ENCODE data around the gene MCM3.

MCM3 gene

DNA sequence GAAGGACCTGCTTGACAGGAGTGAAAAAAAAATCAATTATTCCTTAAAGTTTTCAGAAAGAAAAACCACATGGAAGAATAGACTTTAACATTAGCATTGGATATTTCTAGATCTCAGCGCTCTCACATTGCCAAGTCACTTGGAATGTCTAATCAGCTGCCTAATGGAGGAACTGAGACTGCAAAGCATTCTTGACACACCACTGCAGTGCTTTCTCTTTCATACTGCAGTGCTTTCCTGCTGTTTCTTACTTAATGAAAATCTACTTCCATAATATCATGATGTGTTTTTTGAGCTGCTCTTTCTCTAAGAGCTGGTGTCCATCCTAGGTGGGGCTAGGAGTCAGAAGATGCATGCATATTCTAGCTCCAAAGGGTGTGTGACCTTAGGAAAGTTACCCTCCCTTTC, 20.4 kb upstream of the MCM3 start:
- peaks cover 59% of the 10 kb centered on the region for H3K4me1 ChIP-seq (ENCODE audit: insufficient read depth, low read length, severe bottlenecking)

DNA sequence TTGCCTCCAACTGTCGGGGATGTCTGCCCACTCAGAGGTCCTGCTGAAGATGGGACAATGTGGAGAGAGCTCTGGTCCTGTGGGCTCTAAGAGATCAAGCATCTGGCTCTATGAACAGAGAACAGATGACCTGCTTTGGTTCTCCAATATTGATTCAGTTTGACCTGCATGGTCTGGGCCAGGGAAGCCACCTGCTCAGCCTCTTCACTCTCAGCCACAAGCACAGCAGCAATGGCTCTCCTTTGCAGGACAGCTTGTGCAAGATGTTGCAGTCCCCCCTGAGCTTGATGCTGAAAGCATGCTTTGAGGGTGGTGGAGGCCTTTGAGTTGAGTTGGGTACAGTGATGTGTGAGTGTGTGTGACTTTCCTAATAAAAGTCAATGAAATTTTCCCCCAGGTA, 18.6 kb upstream of the MCM3 start:
- H3K36me3 ChIP-seq (ENCODE audit: insufficient read depth, low read length): no peaks in the 10 kb centered on the region
- H3K9me3 ChIP-seq (ENCODE audit: low read length): no peaks in the 10 kb centered on the region
- no peak for TF ChIP-seq EZH2 (IDR thresholded peaks at IDR 0.05; ENCODE audit: borderline replicate concordance, low read length)
- no peak for TF ChIP-seq CTCF (IDR thresholded peaks at IDR 0.05; ENCODE audit: low read length)
- no peaks in the 10 kb centered on the region for H4K20me1 ChIP-seq (ENCODE audit: insufficient read depth, low read length)
- H3K79me2 ChIP-seq (ENCODE audit: insufficient read depth, low read length): no peaks in the 10 kb centered on the region
- no peaks in the 10 kb centered on the region for H3K9me2 ChIP-seq (ENCODE audit: low read depth, low read length)
- no peak overlapping the region for H3K4me3 ChIP-seq (ENCODE audit: low read depth, low read length, poor library complexity, severe bottlenecking)
- no peak overlapping the region for H3K4me2 ChIP-seq (ENCODE audit: low read length)
- no peak overlapping the region for H3K9ac ChIP-seq (ENCODE audit: low read length)
- H2AFZ ChIP-seq (ENCODE audit: low read length): no peak overlapping the region
- H3K27me3 ChIP-seq (ENCODE audit: insufficient read depth, low read length): no peaks in the 10 kb centered on the region
- peak overlapping the region; percentile 58 for H3K27ac ChIP-seq (ENCODE audit: low read depth, low read length, poor library complexity, severe bottlenecking)
- H3K4me1 ChIP-seq (ENCODE audit: insufficient read depth, low read length, severe bottlenecking): peaks cover 55% of the 10 kb centered on the region
- no peaks in the 10 kb centered on the region for H3F3A ChIP-seq (ENCODE audit: insufficient read depth, low read length)

More for the DNA sequence above, 20.4 kb upstream of the MCM3 start:
- peak overlapping the region; percentile 15 for H3K4me3 ChIP-seq (ENCODE audit: low read depth, low read length, poor library complexity, severe bottlenecking)
- peak overlapping the region; percentile 59; the same call in 1 of the 2 replicates for H2AFZ ChIP-seq (ENCODE audit: low read length)
- no peaks in the 10 kb centered on the region for H3K79me2 ChIP-seq (ENCODE audit: insufficient read depth, low read length)
- H3K9me3 ChIP-seq (ENCODE audit: low read length): no peaks in the 10 kb centered on the region
- no peaks in the 10 kb centered on the region for H3K36me3 ChIP-seq (ENCODE audit: insufficient read depth, low read length)
- H3K4me2 ChIP-seq (ENCODE audit: low read length): peak overlapping the region; percentile 58
- H4K20me1 ChIP-seq (ENCODE audit: insufficient read depth, low read length): no peaks in the 10 kb centered on the region
- H3K27me3 ChIP-seq (ENCODE audit: insufficient read depth, low read length): no peaks in the 10 kb centered on the region
- TF ChIP-seq EZH2 (IDR thresholded peaks at IDR 0.05; ENCODE audit: borderline replicate concordance, low read length): no peak
- no peak for TF ChIP-seq CTCF (IDR thresholded peaks at IDR 0.05; ENCODE audit: low read length)
- H3K9me2 ChIP-seq (ENCODE audit: low read depth, low read length): no peaks in the 10 kb centered on the region
- peak overlapping the region; percentile 10; the same call in 1 of the 2 replicates for H3K9ac ChIP-seq (ENCODE audit: low read length)
- H3K27ac ChIP-seq (ENCODE audit: low read depth, low read length, poor library complexity, severe bottlenecking): peak overlapping the region; percentile 94
- no peaks in the 10 kb centered on the region for H3F3A ChIP-seq (ENCODE audit: insufficient read depth, low read length)

DNA sequence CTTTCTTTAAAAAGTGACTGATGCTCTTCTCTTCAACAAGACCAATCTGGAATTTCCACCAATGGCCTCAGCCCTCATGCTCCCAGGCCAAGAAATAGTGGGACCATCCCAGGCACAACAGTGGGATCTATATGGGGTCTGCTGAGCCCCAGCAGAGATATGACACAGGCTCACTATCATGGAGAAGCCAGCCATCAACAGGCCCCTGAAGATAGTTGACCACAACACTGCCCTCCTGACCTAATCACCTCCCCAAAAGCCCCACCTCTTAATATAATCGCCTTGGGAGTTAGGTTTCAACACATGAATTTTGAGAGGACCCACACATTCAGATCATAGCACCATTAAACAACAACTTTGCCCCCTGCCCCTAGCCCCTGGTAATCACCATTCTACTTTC, 16.8 kb upstream of the MCM3 start:
- H3K4me2 ChIP-seq (ENCODE audit: low read length): no peak overlapping the region
- no peak overlapping the region for H2AFZ ChIP-seq (ENCODE audit: low read length)
- no peaks in the 10 kb centered on the region for H3K9me2 ChIP-seq (ENCODE audit: low read depth, low read length)
- no peaks in the 10 kb centered on the region for H4K20me1 ChIP-seq (ENCODE audit: insufficient read depth, low read length)
- no peaks in the 10 kb centered on the region for H3K27me3 ChIP-seq (ENCODE audit: insufficient read depth, low read length)
- TF ChIP-seq EZH2 (IDR thresholded peaks at IDR 0.05; ENCODE audit: borderline replicate concordance, low read length) (no peak), CTCF (IDR thresholded peaks at IDR 0.05; ENCODE audit: low read length) (no peak)
- no peaks in the 10 kb centered on the region for H3F3A ChIP-seq (ENCODE audit: insufficient read depth, low read length)
- H3K9me3 ChIP-seq (ENCODE audit: low read length): no peaks in the 10 kb centered on the region
- H3K36me3 ChIP-seq (ENCODE audit: insufficient read depth, low read length): no peaks in the 10 kb centered on the region
- no peak overlapping the region for H3K9ac ChIP-seq (ENCODE audit: low read length)
- H3K4me3 ChIP-seq (ENCODE audit: low read depth, low read length, poor library complexity, severe bottlenecking): no peak overlapping the region
- no peak overlapping the region for H3K27ac ChIP-seq (ENCODE audit: low read depth, low read length, poor library complexity, severe bottlenecking)
- H3K79me2 ChIP-seq (ENCODE audit: insufficient read depth, low read length): no peaks in the 10 kb centered on the region
- peaks cover 55% of the 10 kb centered on the region for H3K4me1 ChIP-seq (ENCODE audit: insufficient read depth, low read length, severe bottlenecking)

Measured in OCI-LY1 (cell line).